T-helper 2 cell treated with Interferon-gamma antibody and Interleukin-4, amounts not matched to agents 5 μg/mL and 100 μg/mL, for 36 hours (primary cell): Measurements from ENCODE around the gene SLC9A8.

Experiments used
- DNase-seq: peaks from one replicate; pipeline ENCODE4 v3.0.0; 2021; ENCODE audit warnings: low spot score
- H3K27ac Mint-ChIP-seq: one replicate; pipeline ENCODE4 v1.8.0; 2021; ENCODE audit warnings: mild to moderate bottlenecking, mixed read lengths
- H3K27me3 Mint-ChIP-seq: one replicate; pipeline ENCODE4 v1.8.0; 2021; ENCODE audit warnings: low read depth, mixed read lengths
- H3K36me3 Mint-ChIP-seq: one replicate; pipeline ENCODE4 v1.8.0; 2021; ENCODE audit warnings: low read depth, mixed read lengths
- H3K4me1 Mint-ChIP-seq: one replicate; pipeline ENCODE4 v1.8.0; 2021; ENCODE audit warnings: low read depth, mixed read lengths
- H3K4me3 Mint-ChIP-seq: one replicate; pipeline ENCODE4 v1.8.0; 2022; ENCODE audit warnings: mild to moderate bottlenecking, moderate library complexity, mixed read lengths
- H3K9me3 Mint-ChIP-seq: one replicate; pipeline ENCODE4 v1.8.0; 2021; ENCODE audit warnings: mixed read lengths

Gene SLC9A8

DNA sequence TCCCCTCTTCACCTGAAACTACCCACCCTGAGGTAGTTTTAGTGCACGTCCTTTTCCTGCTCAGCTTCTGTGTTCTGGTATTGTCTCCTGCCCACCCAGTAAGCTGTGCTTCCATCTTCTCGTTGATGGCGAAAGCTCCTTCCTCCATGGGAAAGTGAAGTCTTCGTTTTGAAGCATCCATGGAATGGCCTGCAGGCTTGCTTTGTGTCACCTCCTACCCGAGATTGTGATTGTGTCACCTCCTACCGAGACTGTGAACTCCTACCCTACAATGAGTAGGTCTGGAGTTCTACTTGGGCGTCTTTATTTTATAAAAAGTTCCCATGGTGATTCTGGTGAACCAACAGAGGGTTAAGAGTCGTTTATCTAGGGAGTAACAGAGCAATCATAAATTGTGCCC, 25.9 kb downstream of the SLC9A8 start:
- Mint-ChIP-seq H3K27ac (no peak overlapping the region), H3K4me3 (no peak overlapping the region), H3K9me3 (no peaks in the 10 kb centered on the region), H3K4me1 (peaks cover 2% of the 10 kb centered on the region), H3K27me3 (no peaks in the 10 kb centered on the region), H3K36me3 (peaks cover 45% of the 10 kb centered on the region)
- DNase-seq: no peak

DNA sequence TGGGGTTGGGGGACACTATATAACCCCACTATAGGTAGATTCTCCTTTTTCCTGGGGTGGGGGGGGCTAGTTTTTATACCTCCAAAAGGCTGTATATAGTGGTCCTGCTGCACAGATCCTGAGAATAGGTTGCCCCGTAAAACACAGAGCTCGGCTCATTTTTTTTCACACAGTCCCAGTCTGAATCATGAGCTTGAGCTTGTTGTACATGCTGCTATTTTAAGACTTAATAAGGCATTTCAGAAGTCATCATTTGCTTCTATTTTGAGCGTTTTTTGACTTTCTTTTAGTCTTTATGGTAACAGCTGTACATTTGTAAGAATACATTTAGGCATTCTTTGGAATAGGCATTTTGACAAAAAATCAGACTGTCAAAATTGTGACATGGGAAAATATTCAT, 30.5 kb downstream of the SLC9A8 start:
- H3K27me3 Mint-ChIP-seq: no peaks in the 10 kb centered on the region
- H3K4me1 Mint-ChIP-seq: peaks cover 4% of the 10 kb centered on the region
- H3K4me3 Mint-ChIP-seq: no peak overlapping the region
- DNase-seq: no peak
- H3K36me3 Mint-ChIP-seq: peaks cover 43% of the 10 kb centered on the region
- H3K9me3 Mint-ChIP-seq: no peaks in the 10 kb centered on the region
- no peak overlapping the region for H3K27ac Mint-ChIP-seq

DNA sequence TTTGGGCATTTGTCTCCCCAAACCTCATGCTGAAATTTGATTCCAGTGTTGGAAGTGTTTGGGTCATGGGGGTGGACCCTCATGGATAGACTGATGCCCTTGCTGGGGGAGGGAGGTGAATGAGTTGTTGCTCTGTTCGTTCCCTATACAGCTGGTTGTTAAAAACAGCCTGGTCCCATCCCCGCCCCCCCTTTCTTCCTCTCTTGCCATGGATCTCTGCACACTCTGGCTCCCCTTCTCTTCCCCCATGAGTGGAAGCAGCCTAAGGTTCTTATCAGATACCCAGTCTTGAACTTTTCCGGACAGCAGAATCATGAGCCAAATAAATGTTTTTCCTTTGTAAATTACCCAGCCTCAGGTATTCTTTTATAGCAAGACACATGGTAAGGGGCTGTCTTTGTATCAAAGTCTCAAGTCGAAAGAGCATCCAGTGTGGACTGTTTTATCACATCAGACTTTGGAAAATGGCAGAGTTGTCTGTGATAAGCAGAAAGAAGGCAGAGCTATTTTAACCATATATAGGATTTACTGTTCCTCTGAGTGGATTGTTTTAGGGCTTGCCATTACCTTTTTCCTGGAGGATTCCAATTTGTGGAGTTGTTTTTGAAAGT, 31.2 kb downstream of the SLC9A8 start:
- peaks cover 48% of the 10 kb centered on the region for H3K36me3 Mint-ChIP-seq
- peaks cover 2% of the 10 kb centered on the region for H3K4me1 Mint-ChIP-seq
- H3K27me3 Mint-ChIP-seq: no peaks in the 10 kb centered on the region
- DNase-seq: no peak
- H3K27ac Mint-ChIP-seq: no peak overlapping the region
- no peaks in the 10 kb centered on the region for H3K9me3 Mint-ChIP-seq
- no peak overlapping the region for H3K4me3 Mint-ChIP-seq

DNA sequence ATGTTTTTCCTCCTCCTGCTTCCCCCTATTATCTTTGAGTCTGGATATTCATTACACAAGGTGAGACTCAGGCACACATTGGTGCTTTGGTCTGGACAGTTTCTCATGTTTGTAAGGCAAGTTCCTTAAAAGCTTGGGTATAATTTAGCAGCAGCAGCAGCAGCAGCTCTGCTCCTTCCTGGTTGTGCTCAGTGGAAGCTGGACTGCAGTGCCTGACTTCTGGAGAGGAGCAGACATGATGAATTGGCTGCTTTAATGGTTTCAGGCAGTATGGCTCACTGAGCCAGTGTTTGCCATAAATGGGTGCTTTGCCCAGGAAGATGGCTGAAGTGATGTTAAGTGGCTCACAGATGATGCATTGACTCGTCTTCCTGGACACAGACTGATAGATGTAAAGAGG, 32.4 kb downstream of the SLC9A8 start:
- H3K36me3 Mint-ChIP-seq: peaks cover 48% of the 10 kb centered on the region
- no peaks in the 10 kb centered on the region for H3K27me3 Mint-ChIP-seq
- no peaks in the 10 kb centered on the region for H3K9me3 Mint-ChIP-seq
- DNase-seq: no peak
- no peak overlapping the region for H3K4me3 Mint-ChIP-seq
- H3K4me1 Mint-ChIP-seq: peaks cover 4% of the 10 kb centered on the region
- no peak overlapping the region for H3K27ac Mint-ChIP-seq

DNA sequence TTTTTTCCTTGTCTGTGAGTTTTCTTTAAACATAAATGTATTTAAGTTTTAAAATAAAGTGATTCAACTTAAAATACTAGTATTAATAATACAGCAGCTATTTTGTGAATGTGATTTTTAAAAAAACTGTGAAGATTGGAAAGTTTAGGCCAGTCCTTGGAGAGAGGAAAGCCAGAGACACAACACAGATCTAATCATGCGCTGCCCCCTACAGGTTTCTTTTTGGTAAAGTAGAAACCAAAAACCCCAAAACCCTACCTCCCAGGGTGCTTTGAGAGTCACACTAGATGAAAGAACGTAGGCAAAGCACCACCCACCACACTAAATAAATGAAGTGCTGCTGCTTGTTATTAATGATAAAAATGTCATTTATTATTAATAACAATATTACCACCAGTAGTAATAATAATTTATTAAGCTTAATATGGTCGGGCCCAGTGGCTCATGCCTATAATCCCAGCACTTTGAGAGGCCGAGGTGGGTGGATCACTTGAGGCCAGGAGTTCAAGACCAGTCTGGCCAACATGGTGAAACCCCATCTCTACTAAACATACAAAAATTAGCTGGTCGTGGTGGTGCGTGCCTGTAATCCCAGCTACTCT, 33.7 kb downstream of the SLC9A8 start:
- no peak overlapping the region for H3K4me3 Mint-ChIP-seq

DNA sequence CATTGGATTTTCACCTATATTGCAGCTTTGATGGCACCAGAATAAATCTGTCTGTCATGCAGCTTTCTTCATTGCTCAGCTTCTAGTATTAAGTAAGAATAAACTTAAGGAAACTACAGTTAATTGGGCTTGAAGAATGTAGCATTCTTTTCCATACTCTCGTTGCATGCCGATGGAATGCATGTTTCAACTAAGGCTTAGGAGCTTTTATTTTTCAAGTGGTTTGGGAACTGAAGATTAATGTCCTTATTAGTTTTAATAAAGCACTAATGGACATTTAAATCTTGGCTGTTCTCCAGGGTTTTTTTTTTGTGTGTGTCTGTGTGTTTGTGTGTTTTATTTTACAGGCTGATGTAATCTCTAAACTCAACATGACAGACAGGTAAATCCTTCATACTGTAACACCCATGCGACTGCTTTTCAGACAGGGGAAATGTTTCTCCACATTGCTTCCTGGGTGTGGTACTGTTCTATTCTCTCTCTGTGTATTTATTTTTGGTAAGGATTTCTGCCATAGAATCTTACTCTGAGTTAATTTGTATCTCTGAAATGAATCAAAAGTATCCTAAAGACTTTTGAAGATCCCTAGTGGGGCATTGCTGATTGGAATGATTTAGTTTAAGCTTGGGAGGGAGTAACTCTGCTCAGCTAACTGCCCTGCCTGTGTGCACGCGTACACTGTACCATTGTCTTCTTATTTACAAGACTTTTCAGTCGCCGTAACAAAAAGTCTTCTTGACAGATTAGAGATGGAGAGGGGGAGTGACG, 38.0 kb downstream of the SLC9A8 start:
- peaks cover 33% of the 10 kb centered on the region for H3K36me3 Mint-ChIP-seq
- peaks cover 12% of the 10 kb centered on the region for H3K4me1 Mint-ChIP-seq
- H3K9me3 Mint-ChIP-seq: no peaks in the 10 kb centered on the region
- H3K4me3 Mint-ChIP-seq: peak overlapping the region; percentile 42
- H3K27ac Mint-ChIP-seq: peak overlapping the region; percentile 80
- H3K27me3 Mint-ChIP-seq: no peaks in the 10 kb centered on the region
- DNase-seq: no peak

More for the DNA sequence above, 33.7 kb downstream of the SLC9A8 start:
- peaks cover 43% of the 10 kb centered on the region for H3K36me3 Mint-ChIP-seq
- no peaks in the 10 kb centered on the region for H3K27me3 Mint-ChIP-seq
- peak; percentile 32 for DNase-seq
- no peaks in the 10 kb centered on the region for H3K9me3 Mint-ChIP-seq
- no peak overlapping the region for H3K27ac Mint-ChIP-seq
- peaks cover 14% of the 10 kb centered on the region for H3K4me1 Mint-ChIP-seq

DNA sequence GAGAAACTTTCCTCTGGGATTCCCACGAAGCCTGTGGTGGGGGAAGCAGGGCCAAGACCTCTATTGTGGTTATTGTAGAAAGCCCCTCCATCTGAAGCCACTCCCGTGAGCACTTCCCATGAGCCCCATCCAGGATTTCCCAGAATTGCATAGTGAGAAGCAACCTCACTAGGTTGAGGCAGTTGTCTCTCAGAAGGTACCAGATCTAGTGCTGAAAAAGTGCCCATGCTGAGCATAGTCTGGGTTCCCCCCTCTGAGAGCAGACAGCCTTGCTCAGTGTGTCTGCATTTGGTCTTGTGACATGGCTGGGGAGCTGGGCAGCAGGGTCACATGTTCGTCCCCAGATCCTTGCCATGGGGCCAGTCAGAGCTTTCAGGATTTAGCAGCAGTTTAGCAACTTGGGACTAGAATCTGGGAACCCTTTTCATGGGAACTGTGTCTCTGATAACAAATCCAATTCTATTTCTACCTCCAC, 38.6 kb downstream of the SLC9A8 start:
- Mint-ChIP-seq H3K36me3 (peaks cover 36% of the 10 kb centered on the region), H3K9me3 (no peaks in the 10 kb centered on the region), H3K27ac (no peak overlapping the region), H3K4me1 (peaks cover 12% of the 10 kb centered on the region), H3K27me3 (no peaks in the 10 kb centered on the region), H3K4me3 (no peak overlapping the region)
- no peak for DNase-seq

DNA sequence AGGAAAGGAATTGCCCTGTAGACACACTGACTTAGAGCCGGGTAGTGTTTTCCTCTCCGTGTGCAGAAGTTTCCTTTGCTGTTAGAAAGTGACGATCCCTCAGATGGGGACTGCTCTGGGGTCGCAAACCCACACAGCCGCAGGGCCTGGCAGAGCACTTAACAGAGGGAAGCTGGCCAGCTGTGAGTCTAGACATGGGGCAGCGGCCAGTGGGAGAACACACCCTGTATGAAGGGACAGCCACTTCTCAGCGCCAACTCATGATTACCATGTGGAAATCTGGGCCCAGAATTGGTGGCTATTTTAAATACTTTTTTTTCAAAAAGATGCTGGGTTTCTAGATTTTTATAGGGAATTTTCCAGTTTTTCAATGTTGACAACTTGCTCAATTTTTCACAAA, 39.4 kb downstream of the SLC9A8 start:
- Mint-ChIP-seq H3K36me3 (peaks cover 40% of the 10 kb centered on the region), H3K27ac (no peak overlapping the region)

DNA sequence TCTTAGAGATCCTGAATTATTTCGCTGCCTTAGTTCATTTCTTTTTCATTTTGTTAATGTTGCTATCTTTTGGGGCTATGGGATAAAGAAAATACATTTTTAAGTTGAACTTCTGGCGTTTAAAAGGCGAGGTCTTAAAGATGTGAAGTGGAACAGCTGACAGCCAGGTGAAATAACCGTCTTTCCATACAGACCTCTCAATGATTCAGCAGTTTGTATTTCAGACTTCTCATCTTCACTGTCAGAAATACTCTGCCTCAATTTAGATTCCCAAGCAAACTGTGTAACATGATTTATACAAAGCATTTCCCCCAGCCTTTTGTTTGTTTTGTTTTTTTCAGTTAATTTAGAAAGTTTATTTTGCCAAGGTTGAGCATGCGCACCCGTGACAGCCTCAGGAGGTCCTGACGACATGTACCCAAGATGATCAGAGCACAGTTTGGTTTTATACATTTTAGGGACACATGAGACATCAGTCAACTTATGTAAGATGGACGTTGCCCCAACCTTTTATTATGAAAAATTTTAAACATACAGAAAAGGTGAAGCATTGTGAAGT, 40.0 kb downstream of the SLC9A8 start:
- no peaks in the 10 kb centered on the region for H3K27me3 Mint-ChIP-seq
- H3K36me3 Mint-ChIP-seq: peaks cover 40% of the 10 kb centered on the region
- H3K27ac Mint-ChIP-seq: peak overlapping the region; percentile 42
- no peak overlapping the region for H3K4me3 Mint-ChIP-seq
- H3K4me1 Mint-ChIP-seq: peaks cover 12% of the 10 kb centered on the region
- DNase-seq: no peak
- no peaks in the 10 kb centered on the region for H3K9me3 Mint-ChIP-seq

More for the DNA sequence above, 39.4 kb downstream of the SLC9A8 start:
- Mint-ChIP-seq H3K27me3 (no peaks in the 10 kb centered on the region), H3K9me3 (no peaks in the 10 kb centered on the region), H3K4me3 (no peak overlapping the region), H3K4me1 (peaks cover 12% of the 10 kb centered on the region)
- DNase-seq: no peak

DNA sequence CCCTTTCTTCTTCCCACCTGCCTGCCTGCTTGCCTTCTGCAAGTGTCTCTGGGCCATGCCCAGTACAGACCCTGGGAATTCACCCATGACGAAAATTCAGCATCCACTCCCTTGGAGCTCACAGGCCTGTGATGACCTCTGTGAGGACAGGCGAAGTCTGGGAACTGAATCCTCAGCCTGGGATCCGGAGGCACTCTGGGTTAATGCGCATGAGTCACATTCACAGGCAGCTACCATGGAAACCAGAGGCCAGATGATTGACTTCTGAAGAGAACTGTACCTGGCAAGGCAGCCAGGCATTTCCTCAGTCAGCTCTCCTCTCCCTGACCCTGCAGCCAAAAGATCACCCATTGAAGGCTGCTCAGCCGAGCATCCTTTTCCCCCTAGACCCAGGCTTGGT, 41.0 kb downstream of the SLC9A8 start:
- Mint-ChIP-seq H3K36me3 (peaks cover 37% of the 10 kb centered on the region), H3K27ac (no peak overlapping the region), H3K4me1 (peaks cover 12% of the 10 kb centered on the region), H3K27me3 (no peaks in the 10 kb centered on the region), H3K9me3 (no peaks in the 10 kb centered on the region), H3K4me3 (no peak overlapping the region)
- DNase-seq: no peak

DNA sequence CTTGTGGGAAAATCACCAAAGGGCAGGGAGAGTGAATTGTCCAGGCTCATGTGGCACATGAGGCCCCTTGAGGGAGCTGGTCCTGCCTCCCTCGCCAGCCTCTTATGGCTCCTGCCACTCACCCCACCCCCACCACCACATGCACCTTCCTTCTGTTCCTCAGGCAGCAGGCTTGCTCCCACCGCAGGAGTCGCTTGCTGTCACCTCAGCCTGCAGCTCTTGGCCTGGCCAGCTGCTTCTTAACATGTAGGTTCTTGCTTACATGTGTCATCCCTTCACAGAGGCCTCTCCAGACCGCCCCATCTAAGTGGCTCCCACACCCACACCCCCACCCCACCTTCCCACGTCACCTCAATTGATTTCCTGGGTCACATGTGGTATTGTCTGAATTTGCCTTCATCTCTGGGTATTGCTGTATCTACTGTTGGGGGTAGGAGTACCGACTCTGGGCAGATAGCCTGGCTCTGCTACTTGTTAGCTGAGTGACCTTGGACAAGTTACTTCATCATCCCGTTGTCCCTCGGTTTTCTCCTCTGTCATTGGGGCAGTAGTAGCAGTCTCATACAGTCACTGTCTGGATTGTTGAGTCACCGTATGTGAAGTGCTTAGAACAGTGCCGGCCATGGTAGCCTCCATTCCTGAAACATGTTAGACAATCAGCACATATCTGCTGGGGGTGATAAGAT, 41.7 kb downstream of the SLC9A8 start:
- H3K27ac Mint-ChIP-seq: no peak overlapping the region
- no peaks in the 10 kb centered on the region for H3K27me3 Mint-ChIP-seq
- H3K36me3 Mint-ChIP-seq: peaks cover 30% of the 10 kb centered on the region
- DNase-seq: no peak
- H3K4me3 Mint-ChIP-seq: no peak overlapping the region
- H3K4me1 Mint-ChIP-seq: peaks cover 12% of the 10 kb centered on the region
- H3K9me3 Mint-ChIP-seq: no peaks in the 10 kb centered on the region

DNA sequence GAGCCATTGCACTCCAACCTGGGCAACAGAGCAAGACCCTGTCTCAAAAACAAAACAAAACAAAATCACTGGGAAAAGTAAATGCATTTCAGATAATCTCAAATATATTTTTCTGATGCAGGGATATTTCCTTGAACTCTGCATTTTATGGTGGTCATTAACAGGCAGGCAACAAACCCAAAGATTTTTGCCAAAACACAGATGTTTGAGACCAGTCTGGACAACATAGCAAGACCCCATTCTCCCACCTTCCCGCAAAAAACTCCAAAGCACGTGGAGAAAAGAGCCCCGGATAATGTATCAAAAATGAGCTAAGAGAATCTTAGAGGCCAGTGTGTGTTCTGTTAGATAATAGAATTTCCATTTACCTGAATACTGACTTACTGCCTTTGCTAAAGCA, 44.3 kb downstream of the SLC9A8 start:
- no peak overlapping the region for H3K4me3 Mint-ChIP-seq
- H3K4me1 Mint-ChIP-seq: peaks cover 7% of the 10 kb centered on the region
- no peaks in the 10 kb centered on the region for H3K9me3 Mint-ChIP-seq
- H3K36me3 Mint-ChIP-seq: peaks cover 35% of the 10 kb centered on the region
- DNase-seq: no peak
- H3K27ac Mint-ChIP-seq: no peak overlapping the region
- no peaks in the 10 kb centered on the region for H3K27me3 Mint-ChIP-seq

DNA sequence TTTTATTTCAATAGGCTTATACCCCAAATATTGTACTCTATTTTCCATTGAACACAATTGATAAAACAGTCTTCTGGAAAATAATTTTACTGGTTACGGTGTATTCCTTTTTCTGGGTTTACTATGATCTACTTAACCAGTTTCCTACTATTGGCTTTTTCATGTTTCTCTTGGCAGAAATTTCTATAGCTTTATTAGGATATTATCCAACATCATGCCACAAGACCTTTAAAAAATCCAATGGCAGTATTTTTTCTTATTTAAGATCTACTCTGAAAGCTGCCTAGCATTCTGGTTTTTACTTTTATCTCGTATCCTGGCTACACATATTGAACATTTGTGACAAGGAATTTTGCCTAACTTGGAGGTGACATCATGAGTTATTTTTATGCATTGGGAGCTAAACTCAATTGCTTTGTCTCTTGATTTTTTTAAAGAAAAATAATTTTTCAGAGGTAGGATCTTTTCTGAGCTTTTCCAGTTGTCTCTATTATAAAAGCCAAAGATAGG, 45.5 kb downstream of the SLC9A8 start:
- H3K27ac Mint-ChIP-seq: no peak overlapping the region
- H3K9me3 Mint-ChIP-seq: no peaks in the 10 kb centered on the region
- no peaks in the 10 kb centered on the region for H3K27me3 Mint-ChIP-seq
- no peak overlapping the region for H3K4me3 Mint-ChIP-seq
- peaks cover 37% of the 10 kb centered on the region for H3K36me3 Mint-ChIP-seq
- H3K4me1 Mint-ChIP-seq: peaks cover 7% of the 10 kb centered on the region
- no peak for DNase-seq
